PFSK-1 (cell line): ENCODE data around the gene TNS1.

Experiments used
- FOXP2 ChIP-seq: optimal IDR thresholded peaks from 2 replicates; pipeline ENCODE3; 2011; ENCODE audit warnings: borderline replicate concordance, control low read depth, inconsistent platforms; ENCODE audit not compliant: insufficient read depth; ENCODE audit errors: extremely low read length, extremely low read depth
- POLR2AphosphoS5 ChIP-seq: IDR thresholded peaks from 2 replicates; pipeline ENCODE4 v1.6.1; 2012; ENCODE audit warnings: low read depth, mild to moderate bottlenecking, control low read depth, low read length, moderate library complexity
- REST ChIP-seq, 2 experiments: IDR thresholded peaks; 2 replicates each; pipeline versions ENCODE4 v1.6.1 to v1.8.0; 2011 to 2012; ENCODE audit warnings: low read depth in 2 of 2, low read length in 2 of 2, control low read depth in 1 of 2, inconsistent platforms in 1 of 2, mild to moderate bottlenecking in 1 of 2, moderate library complexity in 1 of 2; ENCODE audit not compliant: insufficient read depth in 1 of 2

- no peak for TF ChIP-seq POLR2AphosphoS5
- TF ChIP-seq FOXP2 = no peak
- no peak for TF ChIP-seq REST (IDR thresholded peaks at IDR 0.05; ENCODE audit: insufficient read depth in 1 of 2, low read depth in 2 of 2, low read length in 2 of 2)
These were observed 160.8 kb downstream of the TNS1 start for GRCh38 chr2:217842017-217842416.
